ENCODE results near the gene TLR1. TPM values are rescaled to one million over a fixed set of nuclear protein-coding genes. Genes with fewer than 3 reads are reported as not detected.
"Not testable (repeated sequence)": the region's sequence is repeated elsewhere in the genome, so short reads cannot be mapped to it uniquely, and the experiment has no call there.

The TLR1 gene
- polyA plus RNA-seq, 1 experiment = 0.93 TPM

DNA sequence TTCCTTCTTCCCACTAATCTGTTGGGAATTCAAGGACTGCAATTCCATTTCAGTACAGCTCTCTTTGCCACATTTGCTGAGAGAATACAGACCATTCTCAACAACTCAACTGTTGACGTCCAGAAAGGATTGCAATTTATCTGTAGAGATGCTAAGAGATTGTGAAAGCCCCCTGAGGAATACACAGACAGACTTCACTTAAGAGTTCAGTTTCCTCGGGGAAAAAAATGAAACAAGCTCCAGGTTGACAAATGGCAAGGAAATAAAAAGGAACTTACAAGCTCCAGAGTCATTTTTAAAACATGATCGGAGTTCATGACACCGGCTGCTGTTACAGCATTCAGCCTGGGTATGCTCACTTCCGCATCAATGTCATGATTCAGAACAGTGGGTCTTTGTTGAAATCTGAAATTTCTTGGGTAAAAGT, 35.6 kb downstream of the TLR1 start:
- POLR2A ChIA-PET = no interaction called here
- no peak for TF ChIP-seq CTCF (IDR thresholded peaks at IDR 0.05; ENCODE audit: low read depth, low read length)
- CTCF ChIA-PET = interaction anchor here (0.8 to 5.9 kb wide), 6 partner anchors 9 to 367 kb away, joined by 3 to 36 read pairs (median 4); partner anchors contain the start of genes TLR1 and TLR10
- no peak for DNase-seq (ENCODE audit: low read depth, low spot score)
- H3K4me3 ChIP-seq (ENCODE audit: low read depth, low read length) = no peak overlapping the region
- H3K27me3 ChIP-seq (ENCODE audit: control insufficient read depth, insufficient read depth, low read length) = peaks cover 4% of the 10 kb centered on the region
- peaks cover 3% of the 10 kb centered on the region; the same call in 1 of the 2 replicates for H3K9me3 ChIP-seq (ENCODE audit: control insufficient read depth, insufficient read depth, low read length)
- H3K27ac ChIP-seq (ENCODE audit: low read depth, low read length) = no peak overlapping the region

DNA sequence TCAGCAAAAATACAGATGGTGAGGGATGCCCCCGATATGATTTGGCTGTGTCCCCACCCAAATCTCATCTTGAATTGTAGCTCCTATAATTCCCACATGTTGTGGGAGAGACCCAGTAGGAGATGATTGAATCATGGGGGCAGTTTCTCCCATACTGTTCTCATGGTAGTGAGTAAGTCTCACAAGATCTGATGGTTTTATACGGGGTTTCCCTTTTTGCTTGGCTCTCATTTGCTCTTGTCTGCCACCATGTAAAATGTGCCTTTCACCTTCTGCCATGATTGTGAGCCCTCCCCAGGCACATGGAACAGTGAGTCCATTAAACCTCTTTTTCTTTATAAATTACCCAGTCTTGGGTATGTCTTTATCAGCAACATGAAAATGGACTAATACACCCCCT, 37.7 kb downstream of the TLR1 start:
- CTCF ChIA-PET = interaction anchor here (0.9 kb wide), 1 partner anchor 16 kb away, joined by 5 read pairs; the partner anchor contains the start of gene TLR10
- H3K9me3 ChIP-seq (ENCODE audit: control insufficient read depth, insufficient read depth, low read length); H3K4me3 ChIP-seq (ENCODE audit: low read depth, low read length); DNase-seq (ENCODE audit: low read depth, low spot score); POLR2A ChIA-PET; H3K27ac ChIP-seq (ENCODE audit: low read depth, low read length); H3K27me3 ChIP-seq (ENCODE audit: control insufficient read depth, insufficient read depth, low read length): not testable (repeated sequence)

DNA sequence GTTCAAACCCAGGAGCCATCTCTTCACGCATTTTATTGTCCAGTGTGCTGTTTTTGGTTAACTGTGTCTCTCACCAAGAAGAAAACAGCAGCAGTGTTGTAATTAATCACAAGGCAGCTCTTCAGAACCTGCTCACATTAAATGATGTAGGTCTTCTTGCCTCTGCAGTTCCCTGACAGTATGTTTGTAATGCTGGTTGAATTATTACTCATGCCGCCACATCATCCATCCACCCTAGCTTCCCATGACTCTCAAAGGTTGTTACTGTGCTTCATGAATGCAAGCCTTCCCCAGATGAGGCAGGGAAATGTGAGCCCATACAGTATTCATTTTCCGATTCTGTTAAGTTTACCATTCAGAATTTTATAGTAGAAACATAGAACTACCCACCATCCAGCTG, 39.2 kb downstream of the TLR1 start:
- POLR2A ChIA-PET = interaction anchor here (0.7 kb wide), 1 partner anchor 114 kb away, joined by 3 read pairs; no protein-coding TSS in a partner anchor
- H3K27ac ChIP-seq (ENCODE audit: low read depth, low read length) = no peak overlapping the region
- peaks cover 3% of the 10 kb centered on the region; the same call in 1 of the 2 replicates for H3K9me3 ChIP-seq (ENCODE audit: control insufficient read depth, insufficient read depth, low read length)
- DNase-seq (ENCODE audit: low read depth, low spot score) = peak; percentile 29
- peaks cover 3% of the 10 kb centered on the region for H3K27me3 ChIP-seq (ENCODE audit: control insufficient read depth, insufficient read depth, low read length)
- TF ChIP-seq CTCF (IDR thresholded peaks at IDR 0.05; ENCODE audit: low read depth, low read length) = no peak
- H3K4me3 ChIP-seq (ENCODE audit: low read depth, low read length) = no peak overlapping the region
- CTCF ChIA-PET = interaction anchor here (1.1 to 2.2 kb wide), 3 partner anchors 17 to 91 kb away, joined by 4 to 15 read pairs (median 9); partner anchors contain the start of genes TLR1 and TLR10

- TF ChIP-seq CTCF (IDR thresholded peaks at IDR 0.05; ENCODE audit: low read depth, low read length) = no peak
- H3K9me3 ChIP-seq (ENCODE audit: control insufficient read depth, insufficient read depth, low read length) = peaks cover 3% of the 10 kb centered on the region; the same call in 1 of the 2 replicates
- H3K4me3 ChIP-seq (ENCODE audit: low read depth, low read length) = no peak overlapping the region
- ChIA-PET POLR2A (no interaction called here), CTCF (interaction anchor here (2.1 to 2.2 kb wide), 2 partner anchors 18 to 40 kb away, joined by 9 to 15 read pairs; partner anchors contain the start of genes TLR1 and TLR10)
- no peak for DNase-seq (ENCODE audit: low read depth, low spot score)
- no peak overlapping the region for H3K27ac ChIP-seq (ENCODE audit: low read depth, low read length)
- H3K27me3 ChIP-seq (ENCODE audit: control insufficient read depth, insufficient read depth, low read length) = peaks cover 2% of the 10 kb centered on the region
These were observed 40.3 kb downstream of the TLR1 start for GRCh38 chr4:38764277-38764676.

DNA sequence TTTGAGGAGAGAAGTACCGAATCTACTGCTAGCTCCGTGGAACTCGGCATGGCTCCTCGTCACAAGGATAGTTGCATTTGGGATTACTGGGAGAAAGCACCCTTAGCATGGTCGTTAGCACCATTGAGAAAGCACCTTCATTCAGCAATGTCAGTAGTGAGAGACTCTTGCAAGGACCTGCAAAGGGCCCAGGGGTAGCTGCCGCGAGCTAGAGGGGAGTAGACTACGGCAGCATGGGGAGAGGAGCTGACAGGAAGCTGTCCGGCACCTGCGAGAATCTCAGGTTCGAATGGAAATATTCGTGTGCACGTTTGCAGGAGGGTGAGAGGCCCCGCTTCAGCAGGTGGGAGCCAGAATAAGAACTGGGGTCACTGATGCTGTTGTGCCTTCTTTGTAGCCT, 42.0 kb downstream of the TLR1 start:
- ChIA-PET POLR2A (no interaction called here), CTCF (interaction anchor here (1.2 to 5.7 kb wide), 4 partner anchors 21 to 140 kb away, joined by 3 to 89 read pairs (median 27); partner anchors contain the start of genes TLR10 and TLR6)
- no peak for DNase-seq (ENCODE audit: low read depth, low spot score)
- Histone ChIP-seq H3K27me3 (ENCODE audit: control insufficient read depth, insufficient read depth, low read length) (no peaks in the 10 kb centered on the region), H3K4me3 (ENCODE audit: low read depth, low read length) (no peak overlapping the region), H3K27ac (ENCODE audit: low read depth, low read length) (no peak overlapping the region), H3K9me3 (ENCODE audit: control insufficient read depth, insufficient read depth, low read length) (peaks cover 3% of the 10 kb centered on the region; the same call in 1 of the 2 replicates)
- no peak for TF ChIP-seq CTCF (IDR thresholded peaks at IDR 0.05; ENCODE audit: low read depth, low read length)
